KBM-7 (cell line): ENCODE results near the gene MYH2.

ENCODE experiments used
- DNase-seq: peaks from one replicate; pipeline ENCODE4 v3.0.0-alpha.2; 2015
- in situ Hi-C: fragments of 300-500 bp; cut with MboI; formaldehyde crosslinking; loops from 2 replicates; pipeline ENCODE4 v1.14.3; 2020; ENCODE audit warnings: low sequenced_read_pairs, low pct_unique_long_range_greater_than_20kb, mixed read lengths

Gene MYH2

DNA sequence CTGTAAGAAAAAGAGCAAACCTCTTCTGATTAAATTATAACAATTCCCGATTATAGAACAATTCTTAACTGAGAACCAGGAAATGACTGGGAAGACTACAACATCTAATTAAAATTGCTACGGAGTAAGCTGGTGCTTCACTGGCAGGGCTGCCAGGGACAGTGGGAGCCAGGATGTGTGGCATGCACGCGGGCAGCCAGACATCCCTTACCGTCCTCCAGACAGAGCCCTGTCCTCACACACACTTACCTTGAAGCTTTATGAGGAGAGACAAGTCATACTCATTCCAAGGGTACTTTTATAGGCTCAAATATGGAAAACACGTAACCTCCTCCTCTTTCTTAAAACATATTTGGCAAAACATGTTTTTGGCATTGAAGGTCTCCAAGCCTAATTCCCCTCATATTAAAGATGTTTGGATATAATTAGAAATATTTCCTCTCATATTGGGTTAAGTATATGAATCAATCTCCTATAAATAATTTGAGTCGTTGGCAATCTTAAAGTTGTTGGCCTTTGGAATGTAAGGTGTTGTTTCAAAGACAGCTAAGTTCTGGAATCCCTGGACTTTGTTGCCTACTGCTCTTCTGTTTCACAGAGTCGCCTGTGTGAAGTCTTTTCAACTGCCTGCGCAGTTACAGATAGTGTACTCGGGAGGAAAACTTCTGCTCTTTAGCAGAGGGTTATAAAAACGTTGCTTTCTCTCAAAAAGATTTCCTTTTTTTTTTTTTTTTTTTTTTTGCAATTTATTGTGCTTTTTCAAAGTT is 31.0 kb downstream of the MYH2 start, which contains the start of gene MYH1:
Gene MYH1, minus strand, starts transcription at position 272 of the 767 bp plus-strand sequence. CDS start 1,900 bp downstream, outside the sequence.
- DNase-seq, result no peak
- in situ Hi-C loops, result no loop called here

DNA sequence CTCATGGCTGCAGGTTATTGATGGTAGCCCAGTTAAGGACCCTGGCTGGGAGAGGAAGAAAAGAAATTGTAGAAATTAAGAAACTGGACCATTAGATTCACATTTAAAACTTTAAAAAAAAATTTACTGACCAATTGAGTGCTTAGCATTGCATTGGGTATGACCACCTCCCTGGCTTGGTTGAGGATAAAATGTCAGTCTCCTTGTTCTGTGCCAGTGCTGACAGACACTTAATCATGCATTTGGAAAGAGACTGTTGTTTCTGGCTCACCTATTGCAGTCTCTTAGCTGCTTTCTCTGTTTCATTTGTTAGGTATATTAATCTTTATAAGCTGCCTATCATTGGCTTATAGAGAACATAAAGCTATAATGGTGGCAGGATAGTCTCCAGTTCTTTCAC is 32.8 kb downstream of the MYH2 start:
- in situ Hi-C loops, result no loop called here
- no peak for DNase-seq

DNA sequence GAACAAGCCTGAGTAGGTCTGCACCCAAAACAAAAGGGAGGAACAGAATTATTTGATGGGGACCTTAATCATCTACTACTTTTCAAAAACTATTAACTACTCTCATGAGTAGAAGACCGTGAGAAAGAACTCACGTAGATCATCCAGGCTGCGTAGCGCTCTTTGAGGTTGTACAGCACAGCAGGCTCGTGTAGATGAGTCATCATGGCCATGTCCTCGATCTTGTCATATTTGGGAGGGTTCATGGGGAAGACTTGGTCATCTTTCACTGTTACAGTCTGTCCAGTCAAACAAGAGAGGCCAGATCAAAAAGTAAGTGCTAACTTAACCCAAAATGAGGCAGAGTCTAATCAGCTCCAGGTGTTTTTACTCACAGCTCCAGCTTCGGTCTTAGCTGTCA is 33.4 kb downstream of the MYH2 start:
- in situ Hi-C loops, result no loop called here
- DNase-seq, result no peak

- no peak for DNase-seq
- in situ Hi-C loops, result no loop called here
These were observed 36.0 kb downstream of the MYH2 start for GRCh38 chr17:10513299-10514067.

DNA sequence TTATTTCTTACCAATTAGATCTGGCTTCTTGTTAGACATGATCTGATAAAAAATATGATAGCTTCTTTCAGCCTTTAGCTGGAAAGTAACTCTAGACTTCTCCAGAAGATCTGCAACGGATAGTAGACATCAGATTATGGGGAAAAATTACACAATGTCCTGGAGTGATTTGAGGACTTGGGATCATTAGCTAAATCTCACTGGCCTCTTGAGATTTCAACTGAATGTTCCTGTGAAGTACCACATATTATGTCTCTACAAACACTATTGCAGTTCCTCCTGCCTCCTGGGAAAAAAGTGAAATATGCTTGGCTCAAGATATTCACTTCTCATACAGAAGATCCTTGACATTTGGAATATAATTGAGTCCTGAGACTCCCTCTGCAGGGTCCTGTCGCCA is 36.6 kb downstream of the MYH2 start:
- DNase-seq, result no peak
- in situ Hi-C loops, result no loop called here

DNA sequence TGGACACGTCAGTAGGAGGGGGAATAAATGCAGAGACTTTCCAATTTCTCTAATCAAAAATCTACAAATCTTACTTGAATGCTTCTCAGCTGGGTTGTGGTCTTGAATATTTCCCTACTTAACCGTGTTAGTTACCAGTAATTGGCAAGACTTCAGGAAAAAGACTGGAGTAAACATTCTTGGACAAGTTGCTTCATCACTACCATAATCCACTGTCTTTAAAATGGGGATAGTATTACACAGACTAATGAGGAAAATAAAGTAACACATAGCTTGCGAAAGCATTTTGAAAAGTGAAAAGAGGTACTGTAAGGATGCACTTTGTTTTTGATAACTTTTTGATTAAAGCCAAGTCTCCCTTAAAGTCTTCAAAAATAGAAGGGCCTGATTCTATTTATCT is 49.5 kb downstream of the MYH2 start:
- in situ Hi-C loops, result no loop called here

GRCh38 chr17:10492004-10492403 is 57.5 kb downstream of the MYH2 start:
- DNase-seq, result no peak
- in situ Hi-C loops, result no loop called here

More for the DNA sequence above, 49.5 kb downstream of the MYH2 start:
- no peak for DNase-seq

- in situ Hi-C loops, result no loop called here
- no peak for DNase-seq
These were observed 67.2 kb downstream of the MYH2 start for GRCh38 chr17:10482252-10482651.

DNA sequence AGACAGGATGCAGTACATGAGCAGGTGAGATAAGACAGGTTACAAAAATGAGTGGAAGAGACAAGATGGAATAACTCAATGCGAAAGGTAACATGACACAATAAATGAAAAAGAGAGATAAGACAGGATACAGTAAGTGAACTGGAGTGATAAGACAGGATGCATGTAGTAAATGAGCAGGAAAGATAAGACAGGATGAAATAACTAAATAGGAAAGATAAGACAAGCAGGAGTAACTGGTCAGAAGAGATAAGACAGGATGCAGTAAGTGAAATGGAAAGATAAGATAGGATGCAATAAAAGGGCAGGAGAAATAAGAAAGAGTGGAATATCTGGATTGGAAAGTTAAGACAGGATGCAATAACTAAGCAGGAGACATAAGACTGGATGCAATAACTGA is 71.8 kb downstream of the MYH2 start:
- in situ Hi-C loops, result no loop called here
- no peak for DNase-seq

DNA sequence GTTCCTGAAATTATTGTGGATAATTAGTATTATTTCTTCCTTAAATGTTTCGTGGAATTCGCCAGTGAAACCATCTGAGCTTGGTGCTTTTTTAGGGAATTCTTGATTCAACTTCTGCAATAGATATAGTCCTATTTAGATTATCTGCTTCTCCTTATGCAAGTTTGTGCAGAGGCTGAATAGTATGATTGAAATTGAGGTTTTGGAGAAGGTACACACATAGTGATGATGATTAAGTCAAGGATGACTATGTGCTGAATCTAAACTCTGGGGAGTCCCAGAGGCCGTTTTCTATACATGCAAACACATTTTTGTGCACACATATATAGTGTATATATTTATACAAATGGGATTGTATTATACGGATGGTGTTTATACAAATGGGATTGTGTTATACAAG is 74.9 kb downstream of the MYH2 start:
- in situ Hi-C loops, result no loop called here
- no peak for DNase-seq

DNA sequence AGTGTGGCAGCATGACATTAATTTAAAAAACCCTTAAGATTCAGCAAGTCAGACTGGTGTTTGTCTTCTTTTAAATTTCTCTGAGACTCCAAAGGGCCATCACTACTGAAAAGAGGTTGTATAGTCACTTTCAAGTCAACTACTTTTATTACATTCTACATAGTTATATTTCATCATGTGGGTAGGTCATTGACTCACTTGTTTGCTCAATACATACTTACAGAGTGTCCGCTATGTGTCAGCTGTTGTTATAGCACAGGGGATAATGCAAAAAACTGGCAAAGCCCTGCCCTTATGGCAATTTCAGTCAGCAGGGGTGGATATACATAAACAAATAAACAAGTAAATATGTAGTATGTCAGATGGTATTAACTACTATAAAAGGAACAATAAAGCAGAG is 77.6 kb downstream of the MYH2 start:
- DNase-seq, result no peak
- in situ Hi-C loops, result no loop called here
